ENCODE results near the gene ARHGAP24.
"Not testable (repeated sequence)": the region's sequence is repeated elsewhere in the genome, so short reads cannot be mapped to it uniquely, and the experiment has no call there.

ARHGAP24 gene

DNA sequence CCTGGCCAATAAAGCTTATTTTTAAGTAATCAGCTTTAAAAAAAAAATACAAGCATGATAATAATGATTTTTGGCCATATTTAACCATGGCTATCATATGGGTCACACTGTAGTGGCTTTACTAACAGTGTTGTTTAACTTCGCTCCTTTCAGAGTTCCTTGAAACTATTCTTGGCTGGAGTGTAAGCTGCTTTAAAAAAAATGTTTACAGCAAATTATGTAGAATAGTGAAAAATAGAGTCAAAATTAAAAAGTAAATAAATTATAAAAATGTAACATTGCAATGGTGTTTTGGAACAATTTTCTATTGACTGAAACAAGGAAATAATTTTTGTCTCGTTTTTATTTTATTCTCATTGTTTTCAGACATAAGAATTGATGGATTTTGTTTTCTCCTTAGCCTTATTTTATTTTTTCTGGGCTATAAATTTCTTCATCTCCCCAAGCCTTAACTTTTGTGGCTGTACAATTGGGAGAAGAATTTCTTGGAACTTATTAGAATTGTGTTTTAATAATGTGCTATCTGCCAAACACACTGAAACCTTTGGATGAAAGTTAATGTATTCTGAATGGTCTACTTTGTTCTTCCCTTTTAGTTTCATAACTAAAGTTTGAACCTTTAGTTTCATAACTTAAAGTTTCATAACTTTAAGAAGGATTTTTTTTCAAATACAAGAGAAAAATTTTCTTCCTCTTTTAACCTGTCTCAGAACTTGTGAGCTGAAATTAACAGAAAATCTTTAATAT lies 182.0 kb downstream of the ARHGAP24 start:
- no peak for DNase-seq (ENCODE audit: low read depth)

DNA sequence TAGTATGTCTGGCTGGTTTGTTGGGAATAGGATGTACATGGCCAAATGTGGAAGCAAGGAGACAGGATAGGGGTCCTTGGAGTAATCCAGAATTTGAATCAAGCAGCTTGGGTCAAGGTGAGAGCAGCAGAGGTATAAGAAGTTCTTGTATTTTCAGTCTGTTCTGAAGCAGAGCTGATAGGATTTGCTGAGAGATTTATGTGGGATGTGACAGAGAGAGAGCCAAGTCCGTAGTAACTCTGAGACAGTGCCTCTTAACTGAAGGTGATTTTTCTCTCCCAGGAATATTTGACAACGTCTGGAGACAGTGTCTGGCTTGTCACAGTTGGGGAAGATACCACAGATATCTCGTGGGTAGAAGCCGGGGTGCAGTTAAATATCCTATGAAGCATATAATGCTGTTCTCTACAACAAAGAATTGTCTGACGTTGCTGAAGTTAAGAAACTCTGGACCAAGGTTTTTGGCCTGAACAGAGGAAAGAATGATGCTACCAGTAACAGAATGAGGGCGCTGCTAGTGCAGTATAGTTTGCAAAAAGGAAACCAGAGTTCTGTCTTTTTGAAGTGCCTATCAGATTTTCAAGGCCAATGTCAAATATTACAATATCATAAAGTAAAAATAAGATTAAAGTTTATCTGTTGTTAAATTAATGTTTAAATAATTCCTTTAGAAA lies 184.0 kb downstream of the ARHGAP24 start:
- no peak for DNase-seq (ENCODE audit: low read depth)

DNA sequence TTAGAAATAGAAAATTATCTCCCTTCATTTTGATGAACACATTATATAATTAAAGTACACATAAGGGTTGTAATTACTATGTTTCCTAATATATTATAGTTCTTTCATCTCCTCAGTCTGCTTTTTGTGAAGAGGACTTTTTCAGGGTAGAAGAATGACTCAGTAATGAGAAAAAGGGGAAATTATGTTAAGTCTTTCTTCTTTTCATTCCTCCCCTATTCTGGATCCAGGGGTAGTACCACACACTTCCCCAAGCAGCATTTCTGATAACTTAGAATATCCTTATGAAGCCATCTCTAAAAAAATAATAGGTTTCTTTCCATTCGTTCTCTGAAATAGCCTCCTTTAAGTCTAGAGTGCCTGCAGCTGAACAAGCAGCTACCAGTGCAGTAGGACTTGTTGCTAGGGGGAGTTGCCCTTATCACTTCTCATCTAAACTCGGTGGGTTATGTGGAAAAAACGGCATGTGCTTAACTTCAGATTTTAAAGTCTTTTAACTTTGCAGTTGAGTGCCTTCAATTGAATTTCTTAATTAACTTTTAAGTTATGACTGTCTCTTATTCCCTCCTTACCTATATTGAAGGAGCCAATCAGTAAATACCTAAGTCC lies 184.8 kb downstream of the ARHGAP24 start:
- DNase-seq (ENCODE audit: low read depth): no peak

DNA sequence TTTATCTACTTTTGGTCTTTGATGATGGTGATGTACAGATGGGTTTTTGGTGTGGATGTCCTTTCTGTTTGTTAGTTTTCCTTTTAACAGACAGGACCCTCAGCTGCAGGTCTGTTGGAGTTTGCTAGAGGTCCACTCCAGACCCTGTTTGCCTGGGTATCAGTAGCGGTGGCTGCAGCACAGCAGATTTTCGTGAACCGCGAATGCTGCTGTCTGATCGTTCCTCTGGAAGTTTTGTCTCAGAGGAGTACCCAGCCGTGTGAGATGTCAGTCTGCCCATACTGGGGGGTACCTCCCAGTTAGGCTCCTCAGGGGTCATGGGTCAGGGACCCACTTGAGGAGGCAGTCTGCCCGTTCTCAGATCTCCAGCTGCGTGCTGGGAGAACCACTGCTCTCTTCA lies 191.7 kb downstream of the ARHGAP24 start:
- not testable (repeated sequence) for DNase-seq (ENCODE audit: low read depth)

DNA sequence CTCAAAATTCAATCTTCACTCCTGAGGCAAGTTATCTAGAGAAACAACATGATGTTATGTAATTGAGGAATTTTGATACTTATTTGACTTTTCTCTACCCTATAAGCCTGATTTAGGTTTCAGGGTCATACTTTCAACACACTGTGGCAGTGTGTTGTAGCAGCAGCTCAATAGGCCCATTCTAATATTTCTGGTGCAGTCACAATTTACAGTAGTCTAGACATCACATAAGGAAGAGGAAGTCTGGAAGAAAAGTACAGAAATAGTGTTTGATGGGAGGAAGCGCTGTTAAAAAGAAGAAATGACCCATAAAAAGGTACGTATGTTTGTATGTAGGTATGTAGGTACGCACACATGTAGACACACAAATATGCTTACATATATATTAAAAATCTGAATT lies 194.3 kb downstream of the ARHGAP24 start:
- no peak for DNase-seq (ENCODE audit: low read depth)

DNA sequence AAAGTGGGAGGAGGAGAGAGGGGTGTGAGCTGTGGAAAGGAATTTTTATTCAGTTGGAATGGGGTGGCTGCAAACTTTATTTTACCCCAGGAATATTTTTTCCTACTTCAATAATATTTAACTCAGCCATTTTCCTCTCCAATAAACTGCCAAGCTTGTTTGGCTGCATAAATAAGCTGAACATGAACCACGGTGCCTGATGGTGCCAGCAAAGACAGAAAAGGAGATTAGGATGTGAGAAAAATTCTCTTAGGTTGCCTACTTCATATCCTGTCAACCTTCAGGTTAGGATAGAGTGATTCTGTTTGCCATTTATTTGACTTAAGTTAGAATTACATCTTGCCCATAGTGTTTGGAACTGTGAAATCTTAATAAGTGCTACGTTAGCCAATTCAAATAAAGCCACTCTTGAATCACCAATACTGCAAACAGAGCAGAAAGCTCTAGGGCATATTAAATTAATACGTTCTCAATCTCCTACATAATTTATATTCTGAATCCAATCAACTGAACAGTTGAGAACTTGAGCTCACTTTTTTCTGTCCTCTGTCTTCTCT lies 195.1 kb downstream of the ARHGAP24 start:
- DNase-seq (ENCODE audit: low read depth): no peak

DNA sequence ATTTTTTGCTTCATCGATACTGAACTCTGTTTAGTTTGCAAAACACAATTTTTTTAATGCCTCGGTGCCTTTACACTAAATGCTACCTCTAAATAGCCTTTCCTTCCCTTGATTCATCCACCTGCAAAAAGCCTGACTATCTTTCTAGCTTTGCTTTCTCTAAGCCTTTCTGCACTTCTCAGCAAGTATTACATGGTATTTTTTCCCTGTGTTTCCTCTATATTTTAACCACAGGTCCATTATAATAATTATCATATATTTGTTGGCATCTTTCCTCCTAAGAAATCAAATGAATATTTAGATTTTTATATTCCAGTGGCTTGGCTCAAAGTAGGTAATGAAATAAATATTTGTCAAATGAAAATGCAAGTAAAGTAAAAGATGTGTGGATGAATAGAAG lies 196.2 kb downstream of the ARHGAP24 start:
- DNase-seq (ENCODE audit: low read depth): no peak

DNA sequence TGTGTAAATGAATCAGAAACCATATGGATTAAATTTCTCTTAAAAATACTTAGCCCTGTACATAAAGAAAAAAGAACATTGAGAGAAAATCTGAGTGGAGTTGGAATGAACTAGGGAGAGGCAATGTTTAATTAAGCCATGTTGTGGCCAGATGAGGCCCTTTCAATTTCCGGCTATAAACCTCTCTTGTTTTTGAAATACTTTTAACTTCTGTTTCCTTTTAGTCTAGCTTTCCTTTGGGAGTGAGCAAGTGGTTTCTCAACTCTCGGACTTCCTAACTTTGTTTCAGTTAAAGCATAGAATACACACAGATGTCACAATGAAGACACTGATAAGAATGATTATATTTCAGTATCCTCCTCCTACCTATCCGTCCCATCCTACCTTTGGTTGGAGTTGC lies 197.2 kb downstream of the ARHGAP24 start:
- no peak for DNase-seq (ENCODE audit: low read depth)

DNA sequence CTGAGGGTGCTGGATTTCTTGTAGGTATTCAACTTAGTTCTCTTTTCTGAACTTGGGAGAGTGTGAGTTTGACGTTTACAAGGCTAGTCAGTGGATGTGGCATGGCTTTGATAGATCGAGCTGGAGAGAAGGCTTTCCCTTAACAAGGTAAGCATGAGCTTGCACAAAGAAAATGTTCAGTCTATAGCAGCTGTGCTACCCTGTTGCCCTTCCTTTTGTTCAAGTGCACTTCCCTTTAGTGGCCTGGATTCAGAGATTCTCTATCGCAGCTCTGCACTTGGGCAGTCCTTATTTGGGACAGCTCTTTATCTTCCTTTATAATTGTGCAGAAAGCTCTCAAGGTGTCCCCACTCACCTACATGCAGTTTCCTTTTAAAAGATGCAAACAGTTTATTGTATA lies 198.0 kb downstream of the ARHGAP24 start:
- DNase-seq (ENCODE audit: low read depth): no peak

DNA sequence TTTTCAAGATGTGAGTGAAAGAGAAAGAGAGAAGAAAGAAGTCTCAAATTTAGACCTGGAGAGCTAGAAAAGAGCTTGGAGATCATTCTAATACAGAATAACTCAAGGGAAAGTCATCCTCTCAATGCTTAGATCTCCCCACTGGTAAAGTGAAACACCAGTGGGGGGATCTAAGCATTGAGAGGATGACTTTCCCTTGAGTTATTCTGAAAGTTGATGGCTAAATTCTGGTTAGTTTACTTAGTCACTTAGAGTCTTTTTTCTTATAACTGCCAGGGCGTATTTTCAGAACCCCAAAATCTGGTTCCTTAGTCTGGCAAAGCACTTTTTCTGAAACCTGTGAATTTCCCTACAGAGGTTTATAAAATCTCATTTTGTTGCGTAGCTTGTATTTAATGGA lies 198.6 kb downstream of the ARHGAP24 start:
- no peak for DNase-seq (ENCODE audit: low read depth)

DNA sequence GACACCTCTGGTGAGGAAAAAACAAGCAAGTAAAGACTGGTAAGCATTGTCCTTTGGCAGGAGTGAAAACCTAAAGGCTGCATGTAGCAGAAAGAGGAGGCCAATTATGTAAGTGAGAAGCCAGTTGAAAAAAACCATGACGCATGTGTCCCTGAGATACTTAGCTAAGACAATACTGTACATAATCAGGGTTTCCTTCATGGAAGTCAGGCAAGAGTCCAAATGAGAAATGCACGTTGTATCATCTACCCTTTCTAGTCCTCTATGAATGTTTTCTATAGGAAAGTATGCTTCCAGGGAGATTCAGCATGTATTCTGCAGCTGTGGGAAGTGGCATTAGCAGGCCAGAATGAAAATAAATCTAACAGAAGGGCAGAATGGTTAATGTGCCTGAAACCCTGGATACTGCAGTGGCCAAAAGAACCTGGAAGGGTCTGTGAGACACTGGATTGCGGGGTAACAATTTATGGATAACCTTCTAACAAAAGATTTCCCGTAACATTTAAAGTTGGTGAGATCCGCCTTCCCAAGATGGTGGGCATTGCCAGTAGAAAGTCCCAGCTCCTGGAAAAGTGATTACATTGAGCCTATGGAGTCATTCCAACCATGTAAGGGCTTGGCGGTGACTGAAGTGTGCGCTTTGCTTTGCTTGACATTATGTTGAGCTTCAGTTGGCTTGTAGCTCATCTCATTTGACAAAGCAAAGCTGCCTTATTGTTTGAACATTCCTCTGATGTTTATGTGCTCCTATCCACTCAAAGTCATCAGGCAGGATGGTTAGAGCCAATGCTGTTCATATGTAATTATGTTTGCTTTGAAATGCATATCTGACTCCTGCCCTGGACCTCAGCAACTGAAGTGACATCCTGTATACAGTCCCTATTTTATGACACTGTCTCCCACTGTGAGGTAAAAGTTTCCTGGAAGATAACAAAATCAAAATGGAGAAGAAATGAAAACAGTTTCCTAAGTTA lies 200.4 kb downstream of the ARHGAP24 start:
- no peak for DNase-seq (ENCODE audit: low read depth)

DNA sequence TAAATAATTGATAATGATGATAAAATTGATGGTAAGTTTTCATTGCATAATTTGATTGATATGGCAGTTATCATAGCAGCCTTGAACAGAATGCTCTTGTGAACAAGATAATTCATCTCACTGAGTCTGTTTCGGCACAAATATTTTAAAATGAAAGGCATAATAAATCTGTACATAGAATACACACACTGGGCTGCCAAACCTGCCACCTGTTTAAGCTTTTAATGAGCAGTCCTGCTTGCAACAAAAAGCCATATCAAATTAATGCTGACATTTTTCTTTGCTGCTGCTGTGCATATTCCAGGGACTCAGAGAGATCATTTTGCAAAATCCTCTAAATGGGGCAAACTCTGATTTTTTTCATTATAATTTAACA lies 201.1 kb downstream of the ARHGAP24 start:
- no peak for DNase-seq (ENCODE audit: low read depth)

DNA sequence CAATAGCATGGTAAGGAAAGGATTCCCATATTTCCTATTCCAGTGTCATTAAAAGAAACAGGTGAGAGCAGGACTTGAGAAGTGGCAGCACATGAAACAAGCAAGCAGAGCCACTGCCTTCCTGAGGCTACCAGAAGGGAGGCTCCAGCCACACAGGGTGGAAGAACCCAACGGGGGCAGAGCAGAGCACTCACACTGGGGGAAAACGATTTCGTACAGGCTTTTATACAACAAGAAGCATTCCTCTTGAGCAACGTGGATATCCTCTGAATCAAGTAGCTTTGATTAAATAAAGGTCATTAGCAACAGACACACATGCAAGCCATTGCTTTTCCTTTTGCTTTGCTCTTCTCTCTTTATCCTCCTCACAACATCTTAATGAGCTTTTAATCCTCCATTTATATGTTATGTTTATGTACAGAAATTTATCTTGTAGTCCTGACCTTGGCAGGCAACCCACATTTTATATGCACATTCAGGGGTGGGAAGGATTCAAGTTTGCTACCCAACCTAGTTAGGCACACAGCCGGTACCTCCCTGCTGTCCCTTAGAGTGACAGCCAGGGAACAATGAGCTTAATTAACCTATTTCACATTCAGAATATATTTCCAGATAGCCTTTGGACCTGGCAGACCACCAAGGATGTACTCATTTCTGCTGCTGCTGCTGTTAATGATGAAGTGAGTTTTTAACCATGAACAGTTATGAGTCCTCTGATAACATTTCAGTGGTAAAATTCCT lies 202.1 kb downstream of the ARHGAP24 start:
- DNase-seq (ENCODE audit: low read depth): no peak

DNA sequence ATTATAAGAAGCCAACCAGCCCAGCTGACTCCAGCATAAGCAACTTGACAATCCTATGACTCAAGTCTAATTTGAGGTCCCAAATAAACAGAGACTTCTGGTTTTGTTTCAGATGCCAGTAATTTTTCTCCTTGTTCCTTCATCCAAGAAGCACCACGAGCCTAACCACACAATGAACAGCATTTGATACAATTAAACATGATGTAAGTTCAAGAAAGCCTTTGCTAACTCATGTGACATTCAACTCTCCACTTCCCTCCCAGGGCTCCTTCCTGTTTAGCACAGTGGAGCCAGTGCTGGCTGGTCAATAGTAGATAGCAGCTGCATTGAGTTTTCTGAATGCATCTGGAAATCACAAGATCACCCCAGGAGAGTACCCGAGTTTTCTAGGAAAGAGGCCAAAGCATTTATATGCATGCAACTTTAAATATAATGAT lies 206.3 kb downstream of the ARHGAP24 start:
- DNase-seq (ENCODE audit: low read depth): no peak

DNA sequence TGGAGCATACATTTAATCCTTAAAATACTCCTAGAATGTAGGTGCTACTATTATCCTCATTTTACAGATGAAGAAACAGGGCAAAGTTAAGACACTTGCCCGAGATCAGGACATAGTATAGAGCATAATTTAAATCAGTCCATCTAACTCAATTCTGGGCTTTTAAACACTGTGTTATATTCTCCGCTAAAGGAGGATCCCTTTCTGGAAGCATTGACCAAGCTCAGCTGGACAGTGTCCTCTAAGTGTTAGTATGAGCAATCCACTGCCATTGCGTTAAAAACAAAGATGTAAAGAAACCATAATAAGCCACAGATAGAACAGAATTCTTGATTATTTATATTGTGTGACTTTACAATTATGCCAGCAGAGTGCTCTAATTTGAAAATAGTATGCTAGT lies 207.0 kb downstream of the ARHGAP24 start:
- no peak for DNase-seq (ENCODE audit: low read depth)

DNA sequence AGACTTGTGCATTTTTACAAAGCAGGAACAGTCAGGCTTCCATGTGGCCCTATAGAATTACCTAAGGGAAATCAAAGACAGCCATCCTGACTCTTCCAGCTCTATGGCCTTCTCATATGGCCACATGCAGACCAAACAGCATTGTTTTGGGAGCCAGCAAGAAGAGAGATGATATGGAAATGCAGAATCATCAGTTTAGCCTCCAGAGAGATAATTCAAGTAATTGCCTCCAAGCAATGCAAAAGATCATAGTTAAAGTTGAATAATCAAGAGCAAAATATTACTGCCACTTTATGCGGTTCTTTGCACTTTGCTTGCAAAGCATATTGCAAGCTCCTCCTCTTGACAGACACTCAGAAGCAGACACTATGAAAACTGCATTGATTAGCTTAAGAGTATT lies 207.4 kb downstream of the ARHGAP24 start:
- DNase-seq (ENCODE audit: low read depth): no peak

DNA sequence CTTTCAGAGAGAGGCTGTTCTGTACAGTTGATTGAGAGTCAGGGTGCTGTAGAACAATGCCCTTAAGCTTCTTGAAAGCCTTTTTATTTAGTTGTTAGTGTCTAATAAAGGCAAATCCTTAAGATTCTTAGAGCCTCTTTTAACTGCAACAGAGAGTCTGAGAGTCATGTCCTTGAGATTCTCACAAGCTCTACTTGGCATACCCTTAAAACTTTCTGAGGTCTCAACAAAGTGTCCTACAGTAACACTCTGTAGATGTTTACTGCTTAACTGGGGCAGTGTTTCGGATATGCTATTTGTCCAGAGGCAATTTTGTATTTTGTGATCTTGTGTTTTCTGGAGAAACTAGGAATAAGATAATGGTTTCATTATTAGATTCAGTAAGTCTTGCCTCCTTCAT lies 209.7 kb downstream of the ARHGAP24 start:
- no peak for DNase-seq (ENCODE audit: low read depth)

DNA sequence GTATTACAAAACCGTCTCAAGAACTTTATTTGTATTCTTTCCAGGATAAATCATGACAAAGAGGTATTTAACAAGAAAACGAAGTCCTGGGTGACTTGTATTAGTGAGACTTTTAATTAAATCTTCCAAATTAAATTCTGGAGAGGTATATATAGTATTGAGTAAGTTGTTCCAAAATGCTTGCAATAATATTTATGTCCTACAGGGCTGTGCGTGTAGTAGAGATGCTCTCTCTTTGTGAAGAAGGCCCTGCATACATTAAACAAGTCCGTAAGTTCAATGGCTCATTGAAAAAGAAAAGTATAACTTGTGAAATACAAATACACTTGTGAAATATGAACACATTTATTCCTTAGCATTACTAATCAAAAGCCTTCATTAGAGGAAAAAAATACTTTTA lies 211.4 kb downstream of the ARHGAP24 start:
- DNase-seq (ENCODE audit: low read depth): no peak

DNA sequence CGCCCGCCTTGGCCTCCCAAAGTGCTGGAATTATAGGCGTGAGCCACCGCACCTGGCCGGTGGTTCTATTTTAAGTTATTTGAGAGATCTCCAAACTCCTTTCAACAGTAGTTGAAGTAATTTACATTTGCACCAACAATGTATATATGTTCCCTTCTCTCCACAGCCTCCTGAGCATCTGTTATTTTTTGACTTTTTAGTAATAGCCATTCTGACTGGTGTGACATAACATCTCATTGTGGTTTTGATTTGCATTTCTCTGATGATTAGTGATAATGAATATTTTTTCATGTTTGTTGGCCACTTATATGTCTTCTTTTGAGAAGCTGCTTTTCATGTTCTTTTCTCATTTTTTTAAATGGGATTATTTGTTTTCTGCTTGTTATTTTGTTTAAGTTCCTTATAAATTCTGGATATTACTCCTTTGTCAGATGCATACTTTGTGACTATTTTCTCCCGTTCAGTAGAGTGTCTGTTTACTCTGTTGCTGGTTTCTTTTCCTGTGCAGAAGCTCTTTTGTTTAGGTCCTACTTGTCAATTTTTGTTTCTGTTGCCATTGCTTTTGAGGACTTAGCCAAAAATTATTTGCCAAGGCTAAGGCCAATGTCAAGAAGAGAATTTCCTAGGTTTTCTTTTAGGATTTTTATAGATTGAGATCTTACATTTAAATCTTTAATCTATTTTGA lies 213.2 kb downstream of the ARHGAP24 start:
- DNase-seq (ENCODE audit: low read depth): no peak

DNA sequence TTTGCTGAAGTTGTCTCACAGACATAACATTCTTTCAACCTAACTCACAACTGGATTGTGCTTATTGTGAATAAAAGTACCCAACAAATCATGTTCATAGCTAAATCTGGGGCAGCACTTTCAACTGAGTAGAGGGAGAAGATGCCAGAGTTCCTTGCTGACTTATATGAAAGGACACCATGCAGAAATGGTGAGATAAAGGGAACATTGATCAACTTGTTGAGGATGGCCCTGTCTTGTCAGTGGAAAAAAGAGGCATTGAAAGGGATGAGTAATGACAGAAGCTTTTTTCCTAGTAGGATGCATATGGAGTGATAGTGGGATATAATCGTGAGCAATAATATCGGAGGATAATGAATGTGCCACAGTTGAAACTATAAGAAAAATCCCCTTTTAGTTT lies 221.7 kb downstream of the ARHGAP24 start:
- no peak for DNase-seq (ENCODE audit: low read depth)

DNA sequence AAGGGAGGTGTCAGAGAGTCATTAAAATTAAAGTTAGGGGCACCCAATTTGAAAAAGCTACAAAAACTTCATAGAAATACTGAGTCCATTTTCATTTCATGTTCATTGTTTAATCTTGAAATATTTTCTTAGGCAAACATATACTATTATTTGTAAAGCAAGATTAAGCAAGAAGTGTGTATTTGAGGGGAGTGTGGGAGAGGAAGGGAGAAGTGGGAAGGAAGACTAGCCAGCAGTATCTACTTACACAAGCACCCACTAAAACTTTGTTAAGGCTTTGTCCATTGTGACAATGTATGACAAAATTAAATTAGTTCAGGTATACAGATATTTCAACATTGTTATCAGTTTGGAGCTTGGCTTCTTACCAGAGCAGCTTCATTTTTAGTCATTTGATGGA lies 222.9 kb downstream of the ARHGAP24 start:
- no peak for DNase-seq (ENCODE audit: low read depth)
